Keratinocyte (primary cell): ENCODE results near the gene ENPP6. TPM values are rescaled to one million over a fixed set of nuclear protein-coding genes. Genes with fewer than 3 reads are reported as not detected.

Experiments
- DNase-seq: peaks from one replicate; pipeline ENCODE4 v3.0.0-alpha.2; 2011; ENCODE audit warnings: low read depth, missing footprints, low spot score
- FAIRE-seq: peaks from 2 replicates; lab custom pipeline; 2011; peaks lifted over from hg19 to GRCh38; lab: Jason Lieb, UNC
- H2AFZ ChIP-seq: 2 replicates; pipeline ENCODE4 v1.6.0; 2012; ENCODE audit warnings: low read length, control low read depth, inconsistent platforms; ENCODE audit not compliant: control insufficient read depth
- H3K27ac ChIP-seq: 2 replicates; pipeline ENCODE4 v1.5.1; 2011; ENCODE audit warnings: low read length; ENCODE audit not compliant: control insufficient read depth, insufficient read depth
- H3K27me3 ChIP-seq: 3 replicates; pipeline ENCODE4 v1.6.0; 2011; ENCODE audit warnings: low read length; ENCODE audit not compliant: control insufficient read depth, insufficient read depth; ENCODE audit errors: extremely low read depth
- H3K36me3 ChIP-seq, 2 experiments: 2 replicates in 1 of 2; 3 replicates in 1 of 2; pipeline ENCODE4 v1.5.1; 2011; ENCODE audit warnings: low read length in 2 of 2, mild to moderate bottlenecking in 1 of 2; ENCODE audit not compliant: control insufficient read depth in 2 of 2, insufficient read depth in 2 of 2; ENCODE audit errors: extremely low read depth in 1 of 2
- H3K4me1 ChIP-seq: 3 replicates; pipeline ENCODE4 v1.5.1; 2011; ENCODE audit warnings: low read length; ENCODE audit not compliant: control insufficient read depth, insufficient read depth; ENCODE audit errors: extremely low read depth
- H3K4me2 ChIP-seq: 3 replicates; pipeline ENCODE4 v1.6.0; 2011; ENCODE audit warnings: low read depth, low read length; ENCODE audit not compliant: control insufficient read depth, insufficient read depth; ENCODE audit errors: extremely low read depth
- H3K4me3 ChIP-seq, 3 experiments: fragments of 200-600 bp in 1 of 3; sonication (generic) in 1 of 3; 2 replicates in 2 of 3; 3 replicates in 1 of 3; pipeline ENCODE4 v1.5.1; 2011 to 2016; ENCODE audit warnings: low read length in 3 of 3, mild to moderate bottlenecking in 3 of 3, control low read depth in 2 of 3, inconsistent platforms in 1 of 3, low read depth in 1 of 3, mixed read lengths in 1 of 3, mixed run types in 1 of 3, moderate library complexity in 1 of 3; ENCODE audit not compliant: control insufficient read depth in 2 of 3, insufficient read depth in 2 of 3; ENCODE audit errors: extremely low read depth in 1 of 3
- H3K79me2 ChIP-seq: 2 replicates; pipeline ENCODE4 v1.6.0; 2012; ENCODE audit warnings: low read length; ENCODE audit not compliant: control insufficient read depth, insufficient read depth
- H3K9ac ChIP-seq: 3 replicates; pipeline ENCODE4 v1.6.0; 2011; ENCODE audit warnings: low read length; ENCODE audit not compliant: control insufficient read depth, insufficient read depth; ENCODE audit errors: extremely low read depth
- H3K9me1 ChIP-seq: 3 replicates; pipeline ENCODE4 v1.6.0; 2011; ENCODE audit warnings: low read length; ENCODE audit not compliant: control insufficient read depth, insufficient read depth; ENCODE audit errors: extremely low read depth
- H3K9me3 ChIP-seq: 2 replicates; pipeline ENCODE4 v1.5.1; 2012; ENCODE audit warnings: low read depth, low read length; ENCODE audit not compliant: control insufficient read depth
- H4K20me1 ChIP-seq: 3 replicates; pipeline ENCODE4 v1.6.0; 2011; ENCODE audit warnings: low read length; ENCODE audit not compliant: control insufficient read depth, insufficient read depth; ENCODE audit errors: extremely low read depth
- CTCF ChIP-seq, 3 experiments: IDR thresholded peaks in 1 of 3; conservative IDR thresholded peaks in 1 of 3; optimal IDR thresholded peaks in 1 of 3; 2 replicates in 2 of 3; 3 replicates in 1 of 3; pipeline versions ENCODE3 to v1.5.1; 2011; ENCODE audit warnings: low read length in 3 of 3, mild to moderate bottlenecking in 3 of 3, moderate library complexity in 2 of 3, control low read depth in 1 of 3, inconsistent platforms in 1 of 3; ENCODE audit not compliant: insufficient read depth in 2 of 3; ENCODE audit errors: extremely low read depth in 1 of 3
- EZH2 ChIP-seq: IDR thresholded peaks from one replicate; pipeline ENCODE4 v1.6.1; 2012; ENCODE audit warnings: inconsistent platforms, mild to moderate bottlenecking, low read length, moderate library complexity
- dilution Hi-C: fragments of 300-500 bp; cut with MboI; formaldehyde crosslinking; loops from one replicate; pipeline ENCODE4 v1.7.0; 2020; ENCODE audit warnings: low sequenced_read_pairs; ENCODE audit not compliant: extremely low pct_ligation_motif_present
- polyA plus RNA-seq, 5 experiments: library from polyadenylated mRNA; depleted of rRNA in 3 of 5; stranded (reverse) in 3 of 5; stranded (forward) in 1 of 5; unstranded in 1 of 5; fragments of >200 nt; gene quantifications; 1 replicate in 1 of 5; 2 replicates in 3 of 5; 3 replicates in 1 of 5; pipeline versions ENCODE4 v1.2.1 to v1.2.3, GENCODE V29; 2011 to 2012; ENCODE audit warnings: missing spikeins in 2 of 5, low read depth in 1 of 5, low replicate concordance in 1 of 5

The ENPP6 gene
- polyA plus RNA-seq, 1 donor (not counting 4 experiments of a cell fraction or from before 2014, with no cell fraction given) = not detected

DNA sequence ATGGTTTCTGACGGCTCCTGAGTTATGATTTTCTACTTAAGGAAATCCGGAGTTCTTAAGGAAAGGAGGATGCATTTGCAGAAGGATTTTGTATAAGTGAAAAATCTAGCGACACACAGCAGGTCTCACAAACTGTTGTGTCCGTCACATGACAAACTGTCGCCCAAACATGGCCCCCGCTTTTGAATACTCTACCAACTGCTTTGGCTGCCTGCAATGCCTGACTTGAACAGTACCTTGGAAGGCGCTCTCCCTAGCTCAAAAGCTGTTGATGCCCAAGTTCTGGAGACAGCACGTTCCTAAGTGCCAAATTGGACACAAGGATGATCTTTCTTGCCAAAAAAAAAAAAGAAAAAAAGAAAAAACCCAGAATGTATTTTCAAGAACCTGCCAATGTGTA, 103.2 kb downstream of the ENPP6 start:
- no peaks in the 10 kb centered on the region for H3K36me3 ChIP-seq
- H3K4me3 ChIP-seq = no peak overlapping the region
- H3K9ac ChIP-seq = no peak overlapping the region
- FAIRE-seq (no peak), DNase-seq (no peak)
- no peak overlapping the region for H3K27ac ChIP-seq
- no peaks in the 10 kb centered on the region for H3K4me1 ChIP-seq
- no peaks in the 10 kb centered on the region for H3K79me2 ChIP-seq
- no peaks in the 10 kb centered on the region for H3K27me3 ChIP-seq
- dilution Hi-C loops = no loop called here
- H3K9me3 ChIP-seq = no peaks in the 10 kb centered on the region
- TF ChIP-seq CTCF (optimal IDR thresholded peaks at IDR 0.05 in 1 of 3, IDR thresholded peaks at IDR 0.05 in 1 of 3, conservative IDR thresholded peaks at IDR 0.05 in 1 of 3; ENCODE audit: extremely low read depth in 1 of 3, insufficient read depth in 2 of 3, low read length in 3 of 3) = peak in 1 of 3 experiments; percentile 38
- TF ChIP-seq EZH2 = no peak
- no peaks in the 10 kb centered on the region for H3K9me1 ChIP-seq
- H2AFZ ChIP-seq = no peak overlapping the region
- H4K20me1 ChIP-seq = no peaks in the 10 kb centered on the region
- no peak overlapping the region for H3K4me2 ChIP-seq

- Histone ChIP-seq H3K9me3 (no peaks in the 10 kb centered on the region), H3K4me1 (no peaks in the 10 kb centered on the region), H3K9ac (no peak overlapping the region), H3K4me2 (no peak overlapping the region), H3K4me3 (no peak overlapping the region), H3K36me3 (no peaks in the 10 kb centered on the region), H3K27me3 (no peaks in the 10 kb centered on the region), H3K79me2 (no peaks in the 10 kb centered on the region), H3K9me1 (no peaks in the 10 kb centered on the region), H2AFZ (no peak overlapping the region), H3K27ac (no peak overlapping the region), H4K20me1 (no peaks in the 10 kb centered on the region)
- no peak for DNase-seq
- dilution Hi-C loops = no loop called here
- TF ChIP-seq CTCF (optimal IDR thresholded peaks at IDR 0.05 in 1 of 3, IDR thresholded peaks at IDR 0.05 in 1 of 3, conservative IDR thresholded peaks at IDR 0.05 in 1 of 3; ENCODE audit: extremely low read depth in 1 of 3, insufficient read depth in 2 of 3, low read length in 3 of 3) = no peak
- TF ChIP-seq EZH2 = no peak
- no peak for FAIRE-seq
These were observed 105.6 kb downstream of the ENPP6 start for GRCh38 chr4:184112006-184112550.
